Gastroesophageal sphincter (tissue), 3 donors: ENCODE data around the gene TBC1D9.

ENCODE experiments used
- EP300 ChIP-seq: sonication (generic); formaldehyde crosslinking; IDR thresholded peaks from one replicate; pipeline ENCODE4 v1.6.1; 2017; ENCODE audit warnings: antibody characterized with exemption, mild to moderate bottlenecking
- POLR2A ChIP-seq, 2 donors: fragments of 450-650 bp; IDR thresholded peaks; one replicate each; pipeline ENCODE4 v1.6.1; 2017; ENCODE audit warnings: antibody characterized with exemption in 2 of 2, mild to moderate bottlenecking in 2 of 2, moderate library complexity in 1 of 2
- TF ChIP-seq, protein P1 (sequence below), 4 experiments: fragments of 200-600 bp in 2 of 4; fragments of 450-650 bp in 2 of 4; sonication (generic) in 1 of 4; IDR thresholded peaks; one replicate each; pipeline ENCODE4 v1.5.1; 2017 to 2019; ENCODE audit warnings: antibody characterized with exemption in 4 of 4, mild to moderate bottlenecking in 2 of 4, moderate library complexity in 2 of 4

DNA sequence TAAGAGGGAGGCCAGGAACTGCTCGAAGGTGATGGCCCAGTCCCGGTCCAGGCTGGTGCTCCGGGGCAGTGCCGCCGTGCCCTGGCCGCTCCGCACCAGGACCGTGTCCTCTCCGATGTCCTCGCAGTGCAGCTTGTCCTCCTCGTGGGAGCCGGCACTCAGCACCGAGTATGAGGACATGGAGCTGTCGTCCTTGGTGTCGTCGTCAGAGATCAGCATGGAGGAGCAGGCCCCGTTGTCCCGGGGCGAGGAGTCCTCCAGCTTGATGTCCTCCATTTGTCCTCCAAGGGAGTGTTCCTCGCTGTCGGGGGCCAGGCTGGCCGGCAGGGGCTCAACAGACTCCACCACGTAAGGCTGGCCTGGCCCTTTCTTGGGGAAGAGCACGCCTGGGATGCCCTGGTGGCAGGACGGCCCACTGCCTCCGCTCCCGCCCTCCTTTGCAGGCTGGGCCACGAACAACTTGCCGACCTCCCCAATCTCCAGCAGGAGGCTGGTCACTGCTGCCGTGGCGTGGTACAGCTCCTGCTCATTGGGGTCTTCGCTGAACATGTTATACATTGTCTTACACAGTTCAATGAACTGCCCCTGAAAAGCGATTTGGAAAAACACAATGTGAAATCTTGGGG is 133.7 kb downstream of the TBC1D9 start:
- TF ChIP-seq, protein P1, sequence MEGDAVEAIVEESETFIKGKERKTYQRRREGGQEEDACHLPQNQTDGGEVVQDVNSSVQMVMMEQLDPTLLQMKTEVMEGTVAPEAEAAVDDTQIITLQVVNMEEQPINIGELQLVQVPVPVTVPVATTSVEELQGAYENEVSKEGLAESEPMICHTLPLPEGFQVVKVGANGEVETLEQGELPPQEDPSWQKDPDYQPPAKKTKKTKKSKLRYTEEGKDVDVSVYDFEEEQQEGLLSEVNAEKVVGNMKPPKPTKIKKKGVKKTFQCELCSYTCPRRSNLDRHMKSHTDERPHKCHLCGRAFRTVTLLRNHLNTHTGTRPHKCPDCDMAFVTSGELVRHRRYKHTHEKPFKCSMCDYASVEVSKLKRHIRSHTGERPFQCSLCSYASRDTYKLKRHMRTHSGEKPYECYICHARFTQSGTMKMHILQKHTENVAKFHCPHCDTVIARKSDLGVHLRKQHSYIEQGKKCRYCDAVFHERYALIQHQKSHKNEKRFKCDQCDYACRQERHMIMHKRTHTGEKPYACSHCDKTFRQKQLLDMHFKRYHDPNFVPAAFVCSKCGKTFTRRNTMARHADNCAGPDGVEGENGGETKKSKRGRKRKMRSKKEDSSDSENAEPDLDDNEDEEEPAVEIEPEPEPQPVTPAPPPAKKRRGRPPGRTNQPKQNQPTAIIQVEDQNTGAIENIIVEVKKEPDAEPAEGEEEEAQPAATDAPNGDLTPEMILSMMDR (IDR thresholded peaks at IDR 0.05), result no peak
- TF ChIP-seq POLR2A (IDR thresholded peaks at IDR 0.05), result no peak
- TF ChIP-seq EP300, result no peak
